ENCODE results near the gene ARFGAP2.

ARFGAP2 gene

GRCh38 chr11:47143322-47143721 is 33.4 kb downstream of the ARFGAP2 start:
- TF ChIP-seq POLR2AphosphoS5 (IDR thresholded peaks at IDR 0.05; ENCODE audit: borderline replicate concordance, low read depth, low read length): no peak
- TF ChIP-seq EZH2 (IDR thresholded peaks at IDR 0.05): no peak
- no peak for TF ChIP-seq FOXP2 (optimal IDR thresholded peaks at IDR 0.05; ENCODE audit: control extremely low read depth, extremely low read length, insufficient read depth)
- Histone ChIP-seq H3K9me3 (ENCODE audit: low read depth, low read length) (no peaks in the 10 kb centered on the region), H3K27ac (no peak overlapping the region), H3K4me3 (no peak overlapping the region), H3K36me3 (ENCODE audit: insufficient read depth, low read length) (peaks cover 1% of the 10 kb centered on the region; the same call in 1 of the 2 replicates), H3K9ac (ENCODE audit: insufficient read length) (no peak overlapping the region)
- DNase-seq (ENCODE audit: low read depth, low spot score): no peak

GRCh38 chr11:47139878-47140277 is 36.8 kb downstream of the ARFGAP2 start:
- no peak for DNase-seq (ENCODE audit: low read depth, low spot score)
- Histone ChIP-seq H3K4me3 (no peak overlapping the region), H3K9me3 (ENCODE audit: low read depth, low read length) (no peaks in the 10 kb centered on the region), H3K36me3 (ENCODE audit: insufficient read depth, low read length) (peaks cover 4% of the 10 kb centered on the region; the same call in 1 of the 2 replicates), H3K27ac (no peak overlapping the region), H3K9ac (ENCODE audit: insufficient read length) (no peak overlapping the region)
- TF ChIP-seq POLR2AphosphoS5 (IDR thresholded peaks at IDR 0.05; ENCODE audit: borderline replicate concordance, low read depth, low read length) (no peak), EZH2 (IDR thresholded peaks at IDR 0.05) (no peak), FOXP2 (optimal IDR thresholded peaks at IDR 0.05; ENCODE audit: control extremely low read depth, extremely low read length, insufficient read depth) (no peak)

- DNase-seq (ENCODE audit: low read depth, low spot score): no peak
- H3K9me3 ChIP-seq (ENCODE audit: low read depth, low read length): no peaks in the 10 kb centered on the region
- peaks cover 4% of the 10 kb centered on the region; the same call in 1 of the 2 replicates for H3K36me3 ChIP-seq (ENCODE audit: insufficient read depth, low read length)
- no peak overlapping the region for H3K27ac ChIP-seq
- no peak overlapping the region for H3K9ac ChIP-seq (ENCODE audit: insufficient read length)
- no peak overlapping the region for H3K4me3 ChIP-seq
- TF ChIP-seq POLR2AphosphoS5 (IDR thresholded peaks at IDR 0.05; ENCODE audit: borderline replicate concordance, low read depth, low read length): no peak
- TF ChIP-seq FOXP2 (optimal IDR thresholded peaks at IDR 0.05; ENCODE audit: control extremely low read depth, extremely low read length, insufficient read depth): no peak
- TF ChIP-seq EZH2 (IDR thresholded peaks at IDR 0.05): no peak
Observed at GRCh38 chr11:47137476-47137875, 39.2 kb downstream of the ARFGAP2 start.

GRCh38 chr11:47136921-47137320 is 39.8 kb downstream of the ARFGAP2 start:
- no peak overlapping the region for H3K27ac ChIP-seq
- H3K4me3 ChIP-seq: no peak overlapping the region
- TF ChIP-seq FOXP2 (optimal IDR thresholded peaks at IDR 0.05; ENCODE audit: control extremely low read depth, extremely low read length, insufficient read depth) (no peak), EZH2 (IDR thresholded peaks at IDR 0.05) (no peak), POLR2AphosphoS5 (IDR thresholded peaks at IDR 0.05; ENCODE audit: borderline replicate concordance, low read depth, low read length) (no peak)
- H3K9ac ChIP-seq (ENCODE audit: insufficient read length): no peak overlapping the region
- DNase-seq (ENCODE audit: low read depth, low spot score): no peak
- H3K36me3 ChIP-seq (ENCODE audit: insufficient read depth, low read length): peaks cover 4% of the 10 kb centered on the region; the same call in 1 of the 2 replicates
- H3K9me3 ChIP-seq (ENCODE audit: low read depth, low read length): no peaks in the 10 kb centered on the region

GRCh38 chr11:47136327-47136726 is 40.4 kb downstream of the ARFGAP2 start:
- no peak for TF ChIP-seq EZH2 (IDR thresholded peaks at IDR 0.05)
- no peak for TF ChIP-seq FOXP2 (optimal IDR thresholded peaks at IDR 0.05; ENCODE audit: control extremely low read depth, extremely low read length, insufficient read depth)
- no peak for TF ChIP-seq POLR2AphosphoS5 (IDR thresholded peaks at IDR 0.05; ENCODE audit: borderline replicate concordance, low read depth, low read length)
- H3K9me3 ChIP-seq (ENCODE audit: low read depth, low read length): no peaks in the 10 kb centered on the region
- no peak overlapping the region for H3K27ac ChIP-seq
- DNase-seq (ENCODE audit: low read depth, low spot score): no peak
- no peak overlapping the region for H3K4me3 ChIP-seq
- H3K9ac ChIP-seq (ENCODE audit: insufficient read length): no peak overlapping the region
- peaks cover 4% of the 10 kb centered on the region; the same call in 1 of the 2 replicates for H3K36me3 ChIP-seq (ENCODE audit: insufficient read depth, low read length)

- DNase-seq (ENCODE audit: low read depth, low spot score): no peak
- H3K27ac ChIP-seq: no peak overlapping the region
- H3K9ac ChIP-seq (ENCODE audit: insufficient read length): no peak overlapping the region
- no peak for TF ChIP-seq FOXP2 (optimal IDR thresholded peaks at IDR 0.05; ENCODE audit: control extremely low read depth, extremely low read length, insufficient read depth)
- H3K36me3 ChIP-seq (ENCODE audit: insufficient read depth, low read length): no peaks in the 10 kb centered on the region
- no peaks in the 10 kb centered on the region for H3K9me3 ChIP-seq (ENCODE audit: low read depth, low read length)
- H3K4me3 ChIP-seq: no peak overlapping the region
Observed at GRCh38 chr11:47132981-47133380, 43.7 kb downstream of the ARFGAP2 start.

- no peak for DNase-seq (ENCODE audit: low read depth, low spot score)
Observed at GRCh38 chr11:47132490-47132889, 44.2 kb downstream of the ARFGAP2 start.

GRCh38 chr11:47131136-47131535 is 45.5 kb downstream of the ARFGAP2 start:
- H3K9ac ChIP-seq (ENCODE audit: insufficient read length): no peak overlapping the region
- TF ChIP-seq EZH2 (IDR thresholded peaks at IDR 0.05): no peak
- TF ChIP-seq FOXP2 (optimal IDR thresholded peaks at IDR 0.05; ENCODE audit: control extremely low read depth, extremely low read length, insufficient read depth): no peak
- no peak for TF ChIP-seq POLR2AphosphoS5 (IDR thresholded peaks at IDR 0.05; ENCODE audit: borderline replicate concordance, low read depth, low read length)
- H3K27ac ChIP-seq: no peak overlapping the region
- H3K4me3 ChIP-seq: no peak overlapping the region
- no peak for DNase-seq (ENCODE audit: low read depth, low spot score)
- no peaks in the 10 kb centered on the region for H3K9me3 ChIP-seq (ENCODE audit: low read depth, low read length)
- H3K36me3 ChIP-seq (ENCODE audit: insufficient read depth, low read length): no peaks in the 10 kb centered on the region

More at GRCh38 chr11:47132490-47132889, 44.2 kb downstream of the ARFGAP2 start:
- Histone ChIP-seq H3K9ac (ENCODE audit: insufficient read length) (no peak overlapping the region), H3K4me3 (no peak overlapping the region), H3K27ac (no peak overlapping the region), H3K9me3 (ENCODE audit: low read depth, low read length) (no peaks in the 10 kb centered on the region), H3K36me3 (ENCODE audit: insufficient read depth, low read length) (no peaks in the 10 kb centered on the region)
- no peak for TF ChIP-seq POLR2AphosphoS5 (IDR thresholded peaks at IDR 0.05; ENCODE audit: borderline replicate concordance, low read depth, low read length)
- no peak for TF ChIP-seq FOXP2 (optimal IDR thresholded peaks at IDR 0.05; ENCODE audit: control extremely low read depth, extremely low read length, insufficient read depth)
- TF ChIP-seq EZH2 (IDR thresholded peaks at IDR 0.05): no peak

GRCh38 chr11:47130543-47130942 is 46.1 kb downstream of the ARFGAP2 start:
- H3K27ac ChIP-seq: no peak overlapping the region
- no peaks in the 10 kb centered on the region for H3K9me3 ChIP-seq (ENCODE audit: low read depth, low read length)
- H3K36me3 ChIP-seq (ENCODE audit: insufficient read depth, low read length): no peaks in the 10 kb centered on the region
- DNase-seq (ENCODE audit: low read depth, low spot score): no peak
- no peak overlapping the region for H3K4me3 ChIP-seq
- no peak overlapping the region for H3K9ac ChIP-seq (ENCODE audit: insufficient read length)
- TF ChIP-seq EZH2 (IDR thresholded peaks at IDR 0.05) (no peak), POLR2AphosphoS5 (IDR thresholded peaks at IDR 0.05; ENCODE audit: borderline replicate concordance, low read depth, low read length) (no peak), FOXP2 (optimal IDR thresholded peaks at IDR 0.05; ENCODE audit: control extremely low read depth, extremely low read length, insufficient read depth) (no peak)
